NCI-H2029 (cell line): ENCODE measurements around the gene ZBTB46.
"Not testable (repeated sequence)": the region's sequence is repeated elsewhere in the genome, so short reads cannot be mapped to it uniquely, and the experiment has no call there.

ENCODE experiments used
- DNase-seq: peaks from one replicate; lab custom pipeline; 2025; lab: John Stamatoyannopoulos, UW

ZBTB46 gene

GRCh38 chr20:63734111-63734945 lies 96.7 kb downstream of the ZBTB46 start:
- DNase-seq: no peak

DNA sequence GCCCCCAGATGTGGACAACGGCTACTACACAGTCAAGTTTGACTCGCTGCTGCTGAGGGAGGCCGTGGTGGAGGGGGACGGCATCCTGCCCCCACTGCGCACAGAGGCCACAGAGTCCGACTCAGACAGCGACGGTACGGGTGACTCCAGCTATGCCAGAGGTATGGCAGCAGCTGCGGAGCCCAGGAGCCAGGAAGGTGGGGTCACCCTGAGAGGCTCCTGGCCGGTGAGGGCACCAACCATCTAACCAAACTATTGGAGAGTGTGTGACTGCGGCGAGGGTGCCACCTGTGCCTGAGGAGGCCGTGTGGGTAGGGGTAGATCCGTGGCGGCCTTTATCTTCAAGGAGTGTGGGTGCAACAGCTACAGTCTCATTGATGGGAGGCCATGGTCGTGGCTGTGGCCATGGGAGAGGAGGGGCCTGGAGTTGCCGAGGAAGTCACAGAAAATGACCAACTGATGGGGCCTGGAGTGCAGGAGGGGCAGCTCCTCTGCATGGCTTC lies 97.4 kb downstream of the ZBTB46 start:
- DNase-seq: no peak

DNA sequence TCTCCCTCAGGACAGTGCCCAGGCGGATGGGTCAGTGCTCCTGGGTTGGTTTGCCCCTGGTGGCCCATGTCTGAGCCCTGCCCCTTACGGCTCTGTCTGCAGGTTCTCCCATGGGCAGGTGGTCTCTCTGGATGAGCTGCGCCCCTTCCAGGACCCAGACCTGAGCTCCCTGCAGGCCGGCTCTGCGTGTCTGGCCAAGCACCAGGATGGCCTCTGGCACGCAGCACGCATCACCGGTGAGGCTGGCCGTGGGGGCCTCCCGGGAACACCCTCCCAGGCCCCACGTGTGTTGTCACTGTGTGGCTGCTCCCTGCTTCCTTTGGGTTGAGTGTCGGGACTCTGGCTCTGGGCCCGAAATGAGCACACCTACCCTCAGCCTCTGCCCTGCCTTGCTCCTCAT lies 97.9 kb downstream of the ZBTB46 start:
- no peak for DNase-seq

- DNase-seq: no peak
Measured at GRCh38 chr20:63732118-63733095, 98.7 kb downstream of the ZBTB46 start.

DNA sequence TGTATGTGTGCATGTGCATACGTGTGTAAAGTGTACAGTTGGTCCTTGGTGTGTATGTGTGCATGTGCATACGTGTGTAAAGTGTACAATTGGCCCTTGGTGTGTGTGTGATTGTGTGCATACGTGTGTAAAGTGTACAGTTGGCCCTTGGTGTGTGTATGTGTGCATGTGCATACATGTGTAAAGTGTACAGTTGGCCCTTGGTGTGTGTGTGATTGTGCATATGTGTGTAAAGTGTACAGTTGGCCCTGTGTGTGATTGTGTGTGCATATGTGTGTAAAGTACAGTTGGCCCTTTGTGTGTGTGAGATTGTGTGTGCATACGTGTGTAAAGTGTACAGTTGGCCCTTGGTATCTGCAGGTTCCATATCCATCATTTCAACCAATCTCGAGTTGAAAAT lies 99.7 kb downstream of the ZBTB46 start:
- DNase-seq: no peak

GRCh38 chr20:63730189-63730733 lies 100.8 kb downstream of the ZBTB46 start:
- DNase-seq: not testable (repeated sequence)

GRCh38 chr20:63722967-63723622 lies 108.0 kb downstream of the ZBTB46 start:
- DNase-seq: not testable (repeated sequence)

GRCh38 chr20:63718996-63719395 lies 112.1 kb downstream of the ZBTB46 start:
- DNase-seq: no peak

- no peak for DNase-seq
Measured at GRCh38 chr20:63714858-63715257, 116.2 kb downstream of the ZBTB46 start.

DNA sequence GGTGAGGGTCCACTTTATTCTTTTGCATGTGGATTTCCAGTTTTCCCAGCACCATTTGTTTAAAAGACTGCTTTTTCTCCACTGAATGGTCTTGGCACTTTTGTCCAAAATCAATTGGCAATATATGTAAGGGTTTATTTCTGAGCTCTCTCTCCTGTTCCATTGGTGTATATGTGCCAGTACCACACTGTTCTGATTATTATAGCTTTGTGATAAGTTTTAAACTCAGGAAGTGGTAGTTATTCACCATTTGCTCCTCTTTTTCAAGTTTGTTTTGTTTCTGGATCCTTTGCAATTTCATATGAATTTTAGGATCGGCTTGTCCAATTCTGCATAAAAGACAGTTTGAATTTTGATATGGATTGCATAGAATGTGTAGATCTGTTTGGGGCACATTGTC lies 118.9 kb downstream of the ZBTB46 start:
- DNase-seq: no peak

DNA sequence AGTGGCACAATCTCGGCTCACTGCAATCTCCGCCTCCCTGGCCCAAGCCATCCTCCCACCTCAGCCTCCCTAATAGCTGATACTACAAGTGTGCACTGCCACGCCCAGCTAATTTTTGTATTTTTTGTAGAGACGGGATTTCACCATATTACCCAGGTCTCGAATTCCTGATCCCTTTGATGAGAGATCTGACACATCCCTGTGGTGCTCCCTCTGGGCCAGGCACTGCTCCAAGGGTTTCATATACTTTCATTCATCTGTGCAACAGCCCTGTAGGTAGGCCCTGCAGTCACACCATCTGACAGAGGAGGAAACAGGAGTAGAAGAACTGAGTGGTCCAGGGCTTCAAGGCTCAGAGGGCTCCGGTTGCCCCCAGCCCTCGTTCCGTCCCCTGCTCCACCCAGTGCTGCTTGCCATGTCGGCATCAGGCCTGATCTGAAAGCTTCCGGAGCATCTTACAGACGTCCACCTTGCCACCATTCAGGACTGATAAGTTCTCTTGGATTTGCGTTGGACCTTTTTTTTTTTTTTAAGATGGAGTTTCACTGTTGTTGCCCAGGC lies 119.9 kb downstream of the ZBTB46 start:
- DNase-seq: no peak

DNA sequence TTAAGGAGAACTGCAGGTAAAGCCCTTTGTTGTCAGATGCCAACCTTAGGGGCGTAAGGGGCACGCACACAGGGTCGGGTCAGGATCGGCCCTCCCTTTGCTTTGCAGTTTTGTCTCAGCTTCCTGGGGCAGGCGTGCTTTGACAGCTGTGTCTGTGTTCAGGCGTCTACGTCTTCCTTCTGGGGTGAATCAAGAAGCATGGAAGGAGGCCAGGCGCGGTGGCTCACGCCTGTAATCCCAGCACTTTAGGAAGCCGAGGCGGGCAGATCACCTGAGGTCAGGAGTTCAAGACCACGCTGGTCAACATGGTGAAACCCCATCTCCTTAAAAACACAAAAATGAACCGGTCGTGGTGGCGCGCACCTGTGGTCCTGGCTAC lies 121.9 kb downstream of the ZBTB46 start:
- no peak for DNase-seq

- no peak for DNase-seq
Measured at GRCh38 chr20:63708301-63709148, 122.5 kb downstream of the ZBTB46 start.

GRCh38 chr20:63707558-63708300 lies 123.3 kb downstream of the ZBTB46 start, which contains the start of the genes ARFRP1 and ZGPAT:
ARFRP1 (minus strand) TSS chr20:63707976; CDS start chr20:63707091, 885 bp downstream.
ZGPAT (plus strand) TSS chr20:63708039; CDS start chr20:63708581, 542 bp downstream.
- peak; percentile 80 for DNase-seq

GRCh38 chr20:63706852-63707557 lies 124.1 kb downstream of the ZBTB46 start:
- DNase-seq: no peak

- no peak for DNase-seq
Measured at GRCh38 chr20:63706027-63706695, 124.9 kb downstream of the ZBTB46 start.

- no peak for DNase-seq
Measured at GRCh38 chr20:63705232-63706026, 125.6 kb downstream of the ZBTB46 start.

- DNase-seq: no peak
Measured at GRCh38 chr20:63704749-63705117, 126.3 kb downstream of the ZBTB46 start.
